Breast epithelium (tissue), 3 donors: Measurements from ENCODE around the gene LAMTOR2.

Experiments used
- POLR2AphosphoS5 ChIP-seq, 3 donors: sonication (generic); formaldehyde crosslinking; IDR thresholded peaks; one replicate each; pipeline ENCODE4 v1.6.1; 2017; ENCODE audit warnings: antibody characterized with exemption in 3 of 3
- TF ChIP-seq, protein P1 (sequence below), 3 donors: fragments of 450-650 bp; IDR thresholded peaks; one replicate each; pipeline ENCODE4 v1.5.1; 2016 to 2017; ENCODE audit warnings: antibody characterized with exemption in 3 of 3, mild to moderate bottlenecking in 3 of 3, moderate library complexity in 3 of 3

GRCh38 chr1:156065212-156065611 is 10.6 kb downstream of the LAMTOR2 start:
- TF ChIP-seq POLR2AphosphoS5 (IDR thresholded peaks at IDR 0.05) = no peak
- TF ChIP-seq, protein P1, sequence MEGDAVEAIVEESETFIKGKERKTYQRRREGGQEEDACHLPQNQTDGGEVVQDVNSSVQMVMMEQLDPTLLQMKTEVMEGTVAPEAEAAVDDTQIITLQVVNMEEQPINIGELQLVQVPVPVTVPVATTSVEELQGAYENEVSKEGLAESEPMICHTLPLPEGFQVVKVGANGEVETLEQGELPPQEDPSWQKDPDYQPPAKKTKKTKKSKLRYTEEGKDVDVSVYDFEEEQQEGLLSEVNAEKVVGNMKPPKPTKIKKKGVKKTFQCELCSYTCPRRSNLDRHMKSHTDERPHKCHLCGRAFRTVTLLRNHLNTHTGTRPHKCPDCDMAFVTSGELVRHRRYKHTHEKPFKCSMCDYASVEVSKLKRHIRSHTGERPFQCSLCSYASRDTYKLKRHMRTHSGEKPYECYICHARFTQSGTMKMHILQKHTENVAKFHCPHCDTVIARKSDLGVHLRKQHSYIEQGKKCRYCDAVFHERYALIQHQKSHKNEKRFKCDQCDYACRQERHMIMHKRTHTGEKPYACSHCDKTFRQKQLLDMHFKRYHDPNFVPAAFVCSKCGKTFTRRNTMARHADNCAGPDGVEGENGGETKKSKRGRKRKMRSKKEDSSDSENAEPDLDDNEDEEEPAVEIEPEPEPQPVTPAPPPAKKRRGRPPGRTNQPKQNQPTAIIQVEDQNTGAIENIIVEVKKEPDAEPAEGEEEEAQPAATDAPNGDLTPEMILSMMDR (IDR thresholded peaks at IDR 0.05) = no peak
